Breast epithelium (tissue), 4 donors: ENCODE results near the gene P2RY14. TPM values are rescaled to one million over a fixed set of nuclear protein-coding genes. Genes with fewer than 3 reads are reported as not detected.
"Not testable (repeated sequence)": the region's sequence is repeated elsewhere in the genome, so short reads cannot be mapped to it uniquely, and the experiment has no call there.

ENCODE experiments used
- DNase-seq, 2 donors: peaks; one replicate each; pipeline ENCODE4 v3.0.0-alpha.2; 2019; ENCODE audit warnings: low spot score in 2 of 2
- H3K27ac ChIP-seq, 2 donors: fragments of 200-600 bp; sonication (generic) in 1 of 2; one replicate each; pipeline ENCODE4 v1.5.1; 2016 to 2019; ENCODE audit warnings: mild to moderate bottlenecking in 1 of 2
- H3K27me3 ChIP-seq, 2 donors: fragments of 200-600 bp; sonication (generic) in 1 of 2; one replicate each; pipeline versions ENCODE4 v1.5.1 to v1.6.0; 2017 to 2019; ENCODE audit warnings: control low read depth in 1 of 2, mild to moderate bottlenecking in 1 of 2
- H3K36me3 ChIP-seq: fragments of 200-600 bp; one replicate; pipeline ENCODE4 v1.5.1; 2019
- H3K4me1 ChIP-seq, 2 donors: fragments of 200-600 bp; sonication (generic); one replicate each; pipeline ENCODE4 v1.5.1; 2016 to 2019; ENCODE audit warnings: control low read depth in 1 of 2
- H3K4me3 ChIP-seq, 3 donors: fragments of 200-600 bp; sonication (generic); 1 replicate in 2 of 3; 2 replicates in 1 of 3; pipeline ENCODE4 v1.5.1; 2016 to 2019; ENCODE audit warnings: mild to moderate bottlenecking in 3 of 3, moderate library complexity in 2 of 3
- H3K9me3 ChIP-seq, 2 donors: fragments of 200-600 bp; sonication (generic) in 1 of 2; one replicate each; pipeline ENCODE4 v1.5.1; 2016 to 2019; ENCODE audit warnings: control low read depth in 1 of 2
- POLR2A ChIP-seq: fragments of 450-650 bp; IDR thresholded peaks from one replicate; pipeline ENCODE4 v1.6.1; 2016; ENCODE audit warnings: antibody characterized with exemption, mild to moderate bottlenecking, moderate library complexity
- POLR2AphosphoS5 ChIP-seq, 3 donors: sonication (generic); formaldehyde crosslinking; IDR thresholded peaks; one replicate each; pipeline ENCODE4 v1.6.1; 2017; ENCODE audit warnings: antibody characterized with exemption in 3 of 3
- intact Hi-C: fragments of 100-400 bp; cut with DNase I; formaldehyde crosslinking; loops from one replicate; pipeline ENCODE4 v1.15.1; 2023; ENCODE audit warnings: low total_unique reads
- total RNA-seq, 3 donors: library from RNA; depleted of rRNA; stranded (reverse); fragments of >200 nt; gene quantifications; one replicate each; pipeline ENCODE4 v1.1.0, GENCODE V29; 2016
- TF ChIP-seq, protein P1 (sequence below), 3 donors: fragments of 450-650 bp; IDR thresholded peaks; one replicate each; pipeline ENCODE4 v1.5.1; 2016 to 2017; ENCODE audit warnings: antibody characterized with exemption in 3 of 3, mild to moderate bottlenecking in 3 of 3, moderate library complexity in 3 of 3

P2RY14 gene
- total RNA-seq, 3 donors from 2014 or later: 1.9 to 8.5 (median 3.3) TPM

- Histone ChIP-seq H3K4me1 (no peaks in the 10 kb centered on the region), H3K27ac (peak overlapping the region in 1 of 2 donors; percentile 43), H3K4me3 (no peak overlapping the region), H3K36me3 (no peaks in the 10 kb centered on the region), H3K9me3 (no peaks in the 10 kb centered on the region), H3K27me3 (no peaks in the 10 kb centered on the region)
- intact Hi-C loops: no loop called here
- DNase-seq: no peak
- TF ChIP-seq POLR2A (no peak), POLR2AphosphoS5 (IDR thresholded peaks at IDR 0.05) (no peak)
- TF ChIP-seq, protein P1, sequence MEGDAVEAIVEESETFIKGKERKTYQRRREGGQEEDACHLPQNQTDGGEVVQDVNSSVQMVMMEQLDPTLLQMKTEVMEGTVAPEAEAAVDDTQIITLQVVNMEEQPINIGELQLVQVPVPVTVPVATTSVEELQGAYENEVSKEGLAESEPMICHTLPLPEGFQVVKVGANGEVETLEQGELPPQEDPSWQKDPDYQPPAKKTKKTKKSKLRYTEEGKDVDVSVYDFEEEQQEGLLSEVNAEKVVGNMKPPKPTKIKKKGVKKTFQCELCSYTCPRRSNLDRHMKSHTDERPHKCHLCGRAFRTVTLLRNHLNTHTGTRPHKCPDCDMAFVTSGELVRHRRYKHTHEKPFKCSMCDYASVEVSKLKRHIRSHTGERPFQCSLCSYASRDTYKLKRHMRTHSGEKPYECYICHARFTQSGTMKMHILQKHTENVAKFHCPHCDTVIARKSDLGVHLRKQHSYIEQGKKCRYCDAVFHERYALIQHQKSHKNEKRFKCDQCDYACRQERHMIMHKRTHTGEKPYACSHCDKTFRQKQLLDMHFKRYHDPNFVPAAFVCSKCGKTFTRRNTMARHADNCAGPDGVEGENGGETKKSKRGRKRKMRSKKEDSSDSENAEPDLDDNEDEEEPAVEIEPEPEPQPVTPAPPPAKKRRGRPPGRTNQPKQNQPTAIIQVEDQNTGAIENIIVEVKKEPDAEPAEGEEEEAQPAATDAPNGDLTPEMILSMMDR (IDR thresholded peaks at IDR 0.05): no peak
Measured at GRCh38 chr3:151262871-151263525, 15.3 kb downstream of the P2RY14 start.

DNA sequence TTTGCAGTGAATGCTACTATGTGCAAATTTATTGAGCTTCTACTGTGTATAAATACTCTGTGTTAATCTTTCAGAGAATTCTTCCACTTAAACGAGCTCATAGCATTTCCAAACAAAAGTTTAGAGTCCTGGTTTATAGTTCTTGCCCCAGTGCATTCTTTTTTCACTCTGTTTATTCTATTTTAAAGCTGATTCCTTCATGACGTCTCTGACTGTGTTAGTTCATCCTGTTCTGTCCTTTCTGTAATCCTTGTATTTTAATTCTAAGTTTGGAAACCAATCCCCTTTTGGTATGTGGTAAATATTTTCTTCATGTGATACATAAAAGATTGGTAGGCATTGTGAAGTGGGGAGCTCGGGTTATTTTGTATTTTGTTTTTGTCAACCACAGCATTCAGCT, 18.7 kb downstream of the P2RY14 start:
- Histone ChIP-seq H3K36me3 (no peaks in the 10 kb centered on the region), H3K4me1 (no peaks in the 10 kb centered on the region), H3K27ac (no peak overlapping the region), H3K9me3 (no peaks in the 10 kb centered on the region), H3K27me3 (no peaks in the 10 kb centered on the region), H3K4me3 (no peak overlapping the region)
- DNase-seq: no peak
- intact Hi-C loops: no loop called here
- no peak for TF ChIP-seq POLR2A
- TF ChIP-seq, protein P1 (IDR thresholded peaks at IDR 0.05): no peak
- TF ChIP-seq POLR2AphosphoS5 (IDR thresholded peaks at IDR 0.05): no peak

- TF ChIP-seq, protein P1 (IDR thresholded peaks at IDR 0.05): no peak
- TF ChIP-seq POLR2A (no peak), POLR2AphosphoS5 (IDR thresholded peaks at IDR 0.05) (no peak)
Measured at GRCh38 chr3:151256749-151257148, 21.6 kb downstream of the P2RY14 start.

GRCh38 chr3:151248772-151249337, 29.5 kb downstream of the P2RY14 start:
- Histone ChIP-seq H3K36me3 (no peaks in the 10 kb centered on the region), H3K9me3 (no peaks in the 10 kb centered on the region), H3K27ac (no peak overlapping the region), H3K4me1 (no peaks in the 10 kb centered on the region), H3K4me3 (no peak overlapping the region), H3K27me3 (no peaks in the 10 kb centered on the region)
- intact Hi-C loops: no loop called here
- TF ChIP-seq POLR2A: no peak
- no peak for TF ChIP-seq POLR2AphosphoS5 (IDR thresholded peaks at IDR 0.05)
- TF ChIP-seq, protein P1 (IDR thresholded peaks at IDR 0.05): no peak
- DNase-seq: no peak

More at GRCh38 chr3:151256749-151257148, 21.6 kb downstream of the P2RY14 start:
- no peak for DNase-seq
- Histone ChIP-seq H3K4me3 (no peak overlapping the region), H3K27ac (no peak overlapping the region), H3K9me3 (no peaks in the 10 kb centered on the region), H3K4me1 (no peaks in the 10 kb centered on the region), H3K36me3 (no peaks in the 10 kb centered on the region), H3K27me3 (no peaks in the 10 kb centered on the region)
- intact Hi-C loops: no loop called here

DNA sequence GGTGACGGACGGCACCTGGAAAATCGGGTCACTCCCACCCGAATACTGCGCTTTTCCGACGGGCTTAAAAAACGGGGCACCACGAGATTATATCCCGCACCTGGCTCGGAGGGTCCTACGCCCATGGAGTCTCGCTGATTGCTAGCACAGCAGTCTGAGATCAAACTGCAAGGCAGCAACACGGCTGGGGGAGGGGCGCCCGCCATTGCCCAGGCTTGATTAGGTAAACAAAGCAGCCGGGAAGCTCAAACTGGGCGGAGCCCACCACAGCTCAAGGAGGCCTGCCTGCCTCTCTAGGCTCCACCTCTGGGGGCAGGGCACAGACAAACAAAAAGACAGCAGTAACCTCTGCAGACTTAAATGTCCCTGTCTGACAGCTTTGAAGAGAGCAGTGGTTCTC, 36.3 kb downstream of the P2RY14 start:
- intact Hi-C loops, H3K4me3 ChIP-seq, H3K9me3 ChIP-seq, H3K27ac ChIP-seq, DNase-seq, H3K4me1 ChIP-seq, H3K27me3 ChIP-seq, H3K36me3 ChIP-seq: not testable (repeated sequence)
